T-helper 22 cell (primary cell): Measurements from ENCODE around the gene MAF.
A peak's percentile ranks its signal among the peaks of the same experiment; 100 is the strongest.

ENCODE experiments used
- DNase-seq: peaks from one replicate; pipeline ENCODE4 v3.0.0-alpha.2; 2020; ENCODE audit warnings: low read depth

The MAF gene

DNA sequence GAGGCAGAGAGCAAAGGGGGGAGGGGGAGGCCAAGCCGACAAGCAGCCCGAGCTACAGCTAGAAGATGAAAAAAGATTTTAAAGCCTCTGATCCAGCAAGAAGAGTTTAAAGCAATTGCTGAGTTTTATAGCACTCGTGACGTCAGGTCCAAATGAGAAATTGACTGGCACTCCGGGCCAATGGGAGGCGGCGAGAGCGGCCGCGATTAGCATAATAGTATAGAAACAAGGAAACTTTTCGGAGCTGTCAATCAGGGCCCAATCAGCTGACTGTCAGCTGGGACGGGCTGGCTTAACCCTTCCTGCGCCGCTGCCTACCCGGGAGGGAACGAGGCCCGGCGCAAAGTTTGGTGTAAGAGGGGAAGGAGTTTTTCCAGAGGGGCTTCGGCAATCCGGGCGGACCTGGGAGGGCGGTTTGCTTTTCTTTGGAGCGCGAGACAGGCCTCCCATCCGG lies at the start of gene MAF:
Gene MAF (minus strand): TSS at position 100 of the 454 bp plus-strand sequence. CDS start 835 bp downstream, outside the sequence.
- peak; percentile 90 for DNase-seq

DNA sequence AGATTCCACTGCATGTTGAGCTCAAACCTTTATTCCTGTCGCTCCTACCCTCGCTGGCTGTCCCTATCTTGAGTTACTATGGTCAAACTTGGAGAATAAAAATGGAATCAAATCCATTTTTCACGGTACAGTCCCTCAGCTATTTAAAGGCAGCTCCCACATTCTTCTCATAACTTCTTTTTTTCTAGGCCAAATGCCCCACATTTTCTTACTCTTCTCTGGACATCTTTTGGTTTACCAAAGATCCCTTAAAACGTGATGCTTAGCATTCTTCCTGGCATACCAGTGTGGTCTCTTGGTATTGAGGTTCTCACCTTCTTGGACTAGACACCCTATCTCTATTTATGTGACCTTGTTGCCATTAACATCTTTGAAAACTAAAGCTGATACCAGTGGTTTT lies 48.3 kb upstream of the MAF start:
- no peak for DNase-seq

DNA sequence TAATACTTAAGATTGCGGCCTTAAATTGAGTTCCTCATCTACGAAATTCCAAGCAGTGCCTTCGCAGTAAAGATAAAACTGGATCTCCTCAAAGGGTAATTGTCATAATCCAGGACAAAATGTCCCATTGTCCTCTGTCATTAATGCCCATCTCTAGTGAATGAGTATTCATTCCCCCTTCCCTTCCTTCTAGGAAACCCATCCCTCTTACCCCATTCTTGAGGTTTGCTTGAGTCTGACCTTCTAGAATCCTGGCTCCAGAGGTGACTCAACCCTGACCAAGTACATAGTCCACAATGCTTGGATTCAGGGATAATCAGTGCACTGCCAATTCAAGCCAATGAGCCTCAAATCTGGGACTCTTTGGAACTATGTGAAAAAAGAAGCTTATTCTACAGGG lies 47.0 kb upstream of the MAF start:
- DNase-seq = no peak

DNA sequence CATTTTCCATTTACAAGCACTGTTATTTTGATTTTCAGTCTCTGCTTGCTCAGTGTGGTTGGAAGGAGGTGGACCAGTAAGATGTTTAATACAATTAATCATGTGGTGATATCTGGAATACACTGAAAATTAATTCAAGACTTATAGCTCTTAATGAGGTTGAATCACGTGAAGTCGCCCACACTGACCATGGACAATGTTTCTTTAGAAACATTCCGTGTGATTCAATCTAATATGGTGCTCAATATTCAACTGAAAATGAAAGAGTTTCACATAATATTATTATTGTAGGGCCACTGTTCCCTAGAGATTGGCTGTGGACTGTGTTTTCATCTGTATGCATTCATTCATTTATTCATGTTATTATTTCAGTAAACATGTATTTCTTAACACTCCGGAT lies 45.2 kb upstream of the MAF start:
- no peak for DNase-seq

DNA sequence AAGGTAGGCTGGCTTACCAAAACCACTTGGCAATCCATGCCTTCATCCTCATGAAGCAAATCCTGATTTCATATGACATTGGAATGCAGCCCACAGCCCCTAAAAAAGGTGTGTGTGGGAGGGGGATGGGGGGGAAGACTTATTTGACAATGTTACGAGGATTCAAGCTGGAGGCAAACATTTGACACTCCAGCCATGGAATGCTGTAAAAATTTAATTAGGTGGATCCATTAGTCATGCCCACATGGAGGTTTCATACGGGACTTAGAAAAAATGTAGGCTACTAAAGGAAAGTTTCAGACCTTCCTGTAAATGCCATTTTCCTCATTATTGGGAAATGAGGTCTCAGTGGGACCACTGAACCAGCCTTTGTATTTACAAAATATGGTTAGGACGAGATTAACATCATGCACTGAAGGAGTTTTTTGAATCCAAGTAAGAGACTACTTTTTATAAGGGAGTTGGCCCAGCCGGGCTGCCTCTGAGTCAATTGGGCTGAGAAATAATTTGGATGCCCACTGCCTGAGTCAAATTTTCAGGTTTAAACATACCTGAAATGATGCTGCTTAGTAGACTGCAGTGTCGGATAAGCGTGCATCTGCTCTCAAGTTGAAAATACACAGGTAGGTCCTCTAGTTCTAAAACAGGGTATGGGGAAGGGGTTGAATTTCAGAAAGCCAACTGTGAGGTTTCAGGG lies 44.6 kb upstream of the MAF start:
- no peak for DNase-seq

DNA sequence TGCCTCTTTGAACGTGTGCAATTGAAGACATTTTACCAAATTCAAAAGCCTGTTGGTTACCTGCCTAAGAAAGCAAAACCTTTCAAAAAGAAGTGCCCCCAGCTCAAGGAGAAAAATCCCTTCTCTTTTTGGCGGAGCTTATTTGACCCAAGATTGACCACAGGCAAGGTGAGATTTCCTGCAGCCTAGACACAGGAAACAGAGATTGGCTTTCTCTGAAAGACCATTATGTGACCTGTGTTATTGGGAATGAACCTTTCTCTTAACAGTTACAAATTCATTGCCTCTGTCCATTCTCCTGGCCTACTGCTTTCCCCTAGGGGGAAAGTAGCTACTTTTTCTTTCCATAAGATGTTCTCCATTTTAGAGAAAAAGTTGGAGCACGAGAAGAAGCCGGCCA lies 42.1 kb upstream of the MAF start:
- no peak for DNase-seq

DNA sequence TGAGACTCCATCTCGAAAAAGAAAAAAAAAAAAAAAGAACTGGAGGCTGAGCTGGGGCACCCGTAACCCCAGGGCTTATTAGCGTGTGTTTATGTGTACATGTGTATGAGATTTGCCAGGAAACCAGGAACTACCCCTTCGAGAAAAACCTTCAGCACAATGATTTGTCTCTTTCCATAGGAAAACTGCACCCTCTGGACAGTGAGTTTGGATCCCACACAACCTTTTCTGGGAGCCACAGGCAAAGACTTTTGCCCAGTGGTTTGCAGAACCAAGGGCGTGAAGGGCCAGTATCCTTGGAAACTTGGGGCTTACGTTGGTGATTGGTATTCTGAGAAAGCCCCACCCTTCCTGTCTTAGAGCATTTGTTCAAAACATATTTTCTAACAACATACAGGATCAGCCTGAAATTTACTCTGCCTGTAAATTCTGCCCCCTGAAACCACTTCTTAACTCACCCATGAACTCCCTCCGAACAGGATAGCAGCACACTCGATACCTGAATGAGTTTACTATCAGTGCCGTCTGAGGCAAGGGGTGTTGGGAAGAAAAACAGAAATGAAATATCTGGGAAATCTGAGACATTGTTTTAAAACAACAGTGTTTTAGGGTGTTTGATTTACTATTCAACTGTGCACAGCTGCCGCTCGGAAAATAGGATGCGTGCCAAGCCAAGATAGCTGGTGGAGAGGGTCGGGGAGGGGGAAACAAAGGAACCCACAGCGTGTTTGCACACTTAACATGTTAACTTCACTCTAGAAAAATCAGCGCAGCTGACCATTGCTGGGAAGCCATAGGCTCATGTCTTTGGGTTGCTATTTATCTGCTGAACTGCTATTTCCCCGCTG lies 40.2 kb upstream of the MAF start:
- DNase-seq = no peak

DNA sequence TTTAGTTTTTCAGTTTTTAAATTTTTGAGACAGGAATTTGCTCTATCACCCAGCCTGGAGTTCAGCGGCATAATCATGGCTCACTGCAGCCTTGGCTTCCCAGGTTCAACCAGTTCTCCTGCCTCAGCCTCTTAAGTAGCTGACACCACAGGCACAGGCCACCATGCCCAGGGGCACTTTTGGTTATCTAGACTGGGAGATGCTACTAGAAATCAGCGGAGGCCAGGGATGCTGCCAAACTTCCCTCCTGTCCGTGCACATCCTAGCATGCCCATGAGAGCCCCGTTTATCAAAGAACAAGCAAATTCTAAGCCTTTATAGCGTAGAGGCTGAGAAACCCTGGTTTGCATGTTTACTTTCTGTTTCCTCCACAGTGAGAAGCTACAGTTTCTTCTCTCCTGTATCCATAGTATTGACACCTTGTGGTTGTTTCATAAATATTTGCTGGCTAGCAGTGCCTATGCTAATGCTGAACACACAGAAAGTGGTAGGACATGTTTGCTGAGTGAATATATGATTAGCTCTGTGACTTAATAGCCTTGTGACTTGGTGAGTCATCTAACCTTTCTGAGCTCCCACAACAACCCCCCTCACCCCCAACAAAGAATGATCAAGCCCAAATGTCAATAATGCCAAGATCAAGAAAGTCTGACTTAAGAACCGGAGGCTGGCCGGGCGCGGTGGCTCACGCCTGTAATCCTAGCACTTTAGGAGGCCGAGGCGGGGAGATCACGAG lies 39.2 kb upstream of the MAF start:
- no peak for DNase-seq

DNA sequence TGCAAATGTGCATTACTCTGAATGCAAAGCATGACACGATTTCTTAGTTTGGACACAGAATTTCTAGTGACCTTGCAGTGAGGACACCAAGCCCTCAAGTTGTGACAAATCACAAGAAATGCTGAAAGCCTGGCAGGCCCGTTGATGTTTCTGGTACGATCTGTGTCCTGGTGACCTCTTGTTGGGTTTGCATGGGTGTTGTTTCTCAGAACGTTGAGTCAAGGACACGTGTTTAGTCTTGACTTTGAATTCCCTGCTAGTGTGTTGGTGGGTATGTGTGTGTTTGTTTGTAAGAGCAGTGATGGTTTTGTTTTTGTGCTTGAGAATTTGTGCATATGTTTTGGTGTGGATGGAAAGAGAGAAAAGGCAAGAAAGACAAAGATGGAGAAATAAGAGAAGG lies 37.8 kb upstream of the MAF start:
- DNase-seq = no peak

DNA sequence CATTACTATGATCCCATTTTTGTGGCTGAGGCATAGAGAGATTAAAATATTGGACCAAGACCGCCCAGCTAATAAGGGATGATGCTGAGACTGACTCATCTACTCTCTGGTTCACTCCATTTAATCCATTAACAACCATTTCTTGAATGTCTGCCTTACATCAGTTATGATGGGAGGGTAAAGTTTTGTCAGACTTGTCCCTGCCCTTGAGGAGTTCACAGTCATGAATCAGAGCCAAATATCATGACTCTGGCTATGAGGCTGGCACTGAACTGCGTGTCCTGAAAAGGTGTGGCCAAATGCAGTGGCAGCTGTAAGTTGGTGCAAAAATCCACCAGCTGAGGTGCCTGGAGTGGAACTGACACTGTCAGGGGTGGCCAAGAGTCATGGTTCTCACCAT lies 35.0 kb upstream of the MAF start:
- no peak for DNase-seq

DNA sequence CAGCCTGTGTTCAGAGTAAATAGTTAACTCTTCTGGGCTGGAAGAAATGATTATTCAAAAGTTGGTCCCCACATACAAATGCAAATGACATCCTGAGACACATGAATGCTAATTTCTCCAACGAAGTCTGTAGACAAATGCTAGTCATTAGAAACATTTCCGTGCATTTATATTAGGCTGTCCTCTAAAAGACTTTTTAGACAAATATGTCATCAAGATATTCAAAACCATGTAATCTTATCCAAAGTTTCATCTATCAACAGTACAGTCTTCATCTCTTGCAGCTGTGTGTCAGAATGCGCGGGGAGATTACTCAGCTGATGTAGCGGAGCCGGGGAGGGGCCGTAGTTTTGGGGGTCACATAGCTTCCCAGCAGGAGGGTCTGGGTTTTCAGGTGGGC lies 33.8 kb upstream of the MAF start:
- DNase-seq = no peak

DNA sequence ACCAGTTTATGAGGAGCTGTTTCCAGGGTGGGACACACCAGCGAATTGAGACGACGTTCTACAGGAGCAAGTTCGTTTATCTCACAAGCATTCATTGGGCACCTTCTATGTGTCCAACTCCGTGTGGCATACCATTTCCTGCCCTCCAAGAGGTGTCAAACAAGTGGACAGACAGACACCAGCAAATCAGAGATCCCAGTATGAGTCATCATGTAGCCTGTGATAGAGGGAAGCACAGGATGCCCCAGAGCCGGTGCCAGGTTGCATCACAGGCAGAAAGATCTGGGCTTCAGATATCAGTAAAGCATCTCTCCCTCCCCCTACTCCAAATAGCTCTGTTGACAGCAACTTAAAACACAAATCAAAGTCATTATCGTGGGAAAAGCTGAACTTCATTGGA lies 31.8 kb upstream of the MAF start:
- DNase-seq = no peak

DNA sequence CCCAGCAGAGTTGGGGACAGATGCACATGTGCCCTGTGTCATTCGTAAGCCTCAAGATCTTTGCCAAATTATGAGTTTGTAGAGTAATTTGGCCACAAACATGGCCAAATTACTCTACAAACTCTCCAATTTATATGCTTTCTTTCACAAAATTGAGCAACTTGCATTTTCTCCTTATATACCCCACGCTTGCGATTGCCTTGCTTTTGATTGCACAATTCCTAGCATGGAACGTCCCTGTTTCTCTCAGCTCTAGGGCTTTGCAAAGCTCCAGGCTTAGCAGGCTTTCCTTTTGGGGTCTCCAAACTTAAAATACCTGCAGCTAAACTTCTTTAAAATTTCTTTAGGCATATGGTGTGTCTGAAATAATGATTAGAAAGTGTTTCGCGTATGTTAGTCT lies 28.5 kb upstream of the MAF start:
- no peak for DNase-seq

DNA sequence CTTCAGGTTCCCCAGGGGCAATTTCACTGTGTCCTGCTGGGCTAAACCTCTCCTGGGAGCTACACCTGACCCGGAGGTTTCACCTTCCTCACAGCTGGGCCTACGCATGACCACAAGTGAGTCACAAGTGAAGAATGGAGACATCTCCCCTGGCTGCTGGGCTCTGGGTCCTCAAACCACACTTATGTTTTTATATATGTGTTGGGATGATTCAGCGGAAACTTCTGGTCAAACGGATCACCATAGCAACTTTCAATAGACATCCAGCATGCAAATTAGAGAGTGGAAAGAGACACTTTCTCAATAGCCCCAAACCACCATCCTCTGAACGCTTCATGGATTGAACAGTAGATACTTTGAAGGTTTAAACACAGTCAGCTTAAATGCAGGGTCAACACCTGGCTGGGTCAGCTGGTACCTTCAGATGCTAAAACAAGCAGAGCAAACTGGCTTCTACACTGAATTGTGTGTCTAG lies 28.0 kb upstream of the MAF start:
- DNase-seq = no peak

DNA sequence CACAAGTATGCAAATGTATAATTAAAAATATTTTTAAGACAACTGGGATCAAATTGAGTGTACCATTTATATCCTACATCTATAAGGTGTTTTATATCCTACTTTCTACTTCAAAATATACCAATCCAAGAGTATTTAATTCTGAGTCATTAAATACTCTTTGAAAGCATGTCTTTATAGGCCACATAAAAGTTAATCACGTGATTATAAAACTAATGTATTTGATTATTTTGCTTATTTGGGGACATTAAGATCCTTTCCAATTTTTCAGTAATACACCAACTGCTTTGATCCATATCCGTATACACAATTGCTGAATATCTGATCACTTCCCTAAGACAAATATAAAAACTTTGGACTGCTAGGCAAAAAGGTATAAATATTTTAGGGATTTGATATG lies 26.6 kb upstream of the MAF start:
- DNase-seq = no peak

DNA sequence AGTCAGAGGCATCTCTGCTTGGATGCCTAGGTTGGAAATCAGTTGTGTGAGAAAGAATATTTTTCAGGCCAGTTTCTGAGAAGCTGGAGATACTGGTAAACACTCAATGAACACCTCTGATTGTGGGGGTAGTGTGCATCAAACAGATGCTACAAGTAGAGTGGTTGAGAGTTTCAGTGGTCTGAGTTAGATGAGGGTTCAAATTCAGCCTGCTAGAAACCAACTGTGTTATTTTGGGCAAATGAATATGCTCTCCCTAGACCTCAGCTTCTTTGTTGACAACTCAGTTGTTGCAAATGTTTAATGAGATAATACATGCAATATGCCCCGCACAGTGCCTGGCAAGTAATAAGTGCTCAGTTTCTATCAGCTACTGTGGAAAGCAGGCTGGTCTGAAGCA lies 25.2 kb upstream of the MAF start:
- no peak for DNase-seq

DNA sequence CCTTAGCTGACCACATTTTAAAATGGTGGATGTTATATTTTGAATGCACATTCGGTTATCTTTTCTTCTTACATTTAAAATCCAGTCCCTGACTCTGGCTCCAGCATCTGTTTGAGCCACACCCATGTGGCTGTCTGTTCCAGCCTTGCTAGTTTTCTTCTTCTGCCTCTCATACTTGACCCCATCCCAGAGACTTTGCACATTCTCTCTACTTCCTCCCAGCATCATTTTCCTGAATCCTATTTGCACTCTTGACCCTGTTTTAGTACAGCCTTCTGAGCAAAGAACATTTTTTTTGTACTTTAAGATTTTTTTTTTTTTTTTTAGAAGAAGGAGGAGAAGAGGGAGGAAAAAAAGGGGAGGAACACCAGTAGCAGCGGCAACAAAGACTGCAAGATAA lies 23.3 kb upstream of the MAF start:
- no peak for DNase-seq

DNA sequence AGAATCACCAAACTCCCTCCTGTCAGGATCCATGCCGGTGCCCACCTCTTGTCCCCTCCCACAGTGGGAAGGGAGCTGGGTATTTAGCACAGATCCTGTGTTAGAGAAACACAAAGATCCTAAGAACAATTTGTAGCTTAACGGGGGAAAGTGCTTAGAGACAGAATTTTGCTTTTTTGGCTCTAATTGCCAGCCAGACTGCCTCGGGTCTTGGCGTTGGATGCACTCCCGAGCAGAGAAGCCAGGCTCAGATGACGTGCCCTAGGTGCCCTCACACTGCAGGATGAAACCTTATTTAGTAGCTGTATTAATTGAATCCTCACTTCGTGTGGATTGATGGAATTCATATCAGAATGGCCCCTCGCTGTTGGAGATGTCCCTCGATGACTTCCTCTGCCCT lies 22.5 kb upstream of the MAF start:
- DNase-seq = no peak

DNA sequence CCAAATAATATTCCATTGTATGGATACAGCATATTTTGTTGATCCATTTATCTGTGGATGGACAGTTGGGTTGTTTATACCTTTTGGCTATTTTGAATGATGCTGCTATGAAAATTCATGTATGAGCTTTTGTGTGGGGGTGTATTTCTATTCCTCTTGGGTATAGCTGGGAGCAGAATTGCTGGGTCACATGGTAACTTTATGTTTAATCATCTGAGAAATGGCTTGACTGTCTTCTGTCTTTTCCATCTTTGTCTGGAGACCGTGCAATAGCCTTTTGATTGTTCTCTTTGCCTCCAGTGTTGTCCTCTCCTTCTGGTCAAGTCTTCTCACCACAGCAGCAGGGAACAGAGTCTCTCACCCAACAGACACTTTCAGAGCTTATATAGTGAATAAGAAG lies 20.5 kb upstream of the MAF start:
- no peak for DNase-seq

DNA sequence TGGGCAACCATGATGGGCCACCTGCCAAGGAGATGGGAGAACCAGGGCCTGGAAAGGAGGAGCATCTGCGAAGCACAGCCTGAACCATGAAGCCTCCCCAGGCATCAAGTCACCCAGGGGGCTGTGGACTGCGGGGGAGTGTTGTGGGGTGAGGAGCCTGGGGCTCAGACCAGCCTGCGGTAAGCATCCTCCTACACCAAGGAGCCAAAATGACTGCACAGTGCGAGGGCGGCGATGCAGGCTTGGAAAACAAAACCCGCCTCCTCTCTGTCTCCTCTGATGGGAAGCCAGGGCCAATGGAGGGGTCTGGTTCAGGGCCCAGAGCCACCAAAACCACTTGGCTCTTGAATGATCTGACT lies 18.1 kb upstream of the MAF start:
- no peak for DNase-seq

DNA sequence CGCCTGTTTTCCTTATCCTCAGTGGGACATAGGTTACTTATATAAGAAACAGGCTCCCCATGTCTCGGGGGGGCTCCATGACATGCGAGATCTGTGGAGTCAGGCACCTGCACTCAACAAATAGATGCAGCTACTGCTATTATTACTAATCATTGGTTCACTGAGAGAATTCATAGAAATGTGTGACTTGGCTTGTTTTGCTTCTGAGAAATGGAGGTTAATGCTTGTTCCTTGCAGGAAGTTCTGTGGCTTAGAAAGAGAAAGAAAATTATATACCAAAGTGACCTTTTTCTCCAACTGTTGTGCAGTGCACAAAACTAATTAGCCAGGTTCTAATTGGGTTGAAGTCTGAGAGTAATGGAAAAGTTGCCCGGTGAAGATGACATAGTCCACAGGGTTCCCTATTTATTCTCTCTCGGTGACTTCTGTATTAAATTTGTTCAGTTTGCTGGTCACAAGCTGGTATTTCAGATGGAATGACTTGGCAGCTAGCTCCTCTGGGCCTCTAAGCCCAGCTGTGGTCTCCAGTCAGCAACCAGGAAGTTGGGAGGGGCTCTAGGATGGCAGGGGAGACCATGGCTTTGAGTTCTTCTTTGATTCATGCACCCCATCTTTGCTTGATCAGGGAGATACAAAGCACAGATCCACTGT lies 17.6 kb upstream of the MAF start:
- DNase-seq = no peak

DNA sequence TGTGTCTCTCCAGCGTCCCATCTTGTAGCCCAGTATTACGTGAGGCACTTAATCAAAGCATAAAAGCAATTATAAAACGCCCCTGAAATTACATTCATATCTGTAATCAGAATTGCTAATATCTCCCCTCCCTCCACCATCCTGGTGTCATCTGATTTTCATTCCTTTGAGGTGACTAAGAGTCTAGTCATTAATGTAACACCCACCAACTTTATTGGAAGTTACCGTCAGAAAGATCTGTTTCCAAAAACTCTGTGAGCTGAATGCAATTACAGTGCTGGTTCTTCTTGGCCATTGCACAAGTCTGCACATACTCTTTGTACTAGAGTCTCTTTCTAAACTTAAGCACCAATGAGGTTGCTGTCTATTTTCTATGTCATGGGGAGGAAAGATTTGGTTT lies 12.5 kb upstream of the MAF start:
- no peak for DNase-seq
